H1 (cell line): Measurements from ENCODE around the gene RBM15.

ENCODE experiments used
- CBX5 ChIP-seq: fragments of 300-800, 300-1000 bp; sonication (generic); IDR thresholded peaks from 2 replicates; pipeline ENCODE4 v1.7.1; 2016; ENCODE audit warnings: antibody characterized with exemption, low read length, low read depth
- CTCF ChIP-seq, 3 experiments: IDR thresholded peaks; 1 replicate in 2 of 3; 2 replicates in 1 of 3; pipeline versions ENCODE4 v1.5.1 to v1.6.1; 2011; ENCODE audit warnings: low read length in 3 of 3, mild to moderate bottlenecking in 3 of 3, inconsistent platforms in 2 of 3, low read depth in 1 of 3, moderate library complexity in 1 of 3; ENCODE audit not compliant: insufficient read depth in 1 of 3; ENCODE audit errors: control extremely low read depth in 1 of 3
- EP300 ChIP-seq, 2 experiments: IDR thresholded peaks; 1 replicate in 1 of 2; 2 replicates in 1 of 2; pipeline ENCODE4 v1.6.1; 2011 to 2012; ENCODE audit warnings: low read depth in 2 of 2, low read length in 2 of 2, mild to moderate bottlenecking in 2 of 2, borderline replicate concordance in 1 of 2, inconsistent platforms in 1 of 2, moderate library complexity in 1 of 2
- POLR2AphosphoS5 ChIP-seq: IDR thresholded peaks from 2 replicates; pipeline ENCODE4 v1.6.1; 2011; ENCODE audit warnings: low read depth, low read length
- RNF2 ChIP-seq: fragments of 200-900, 300-1000 bp; sonication (generic); IDR thresholded peaks from 2 replicates; pipeline ENCODE4 v1.7.1; 2016; ENCODE audit warnings: borderline replicate concordance, low read depth, mild to moderate bottlenecking, antibody characterized with exemption, low read length; ENCODE audit not compliant: poor library complexity, severe bottlenecking; ENCODE audit errors: missing control alignments

DNA sequence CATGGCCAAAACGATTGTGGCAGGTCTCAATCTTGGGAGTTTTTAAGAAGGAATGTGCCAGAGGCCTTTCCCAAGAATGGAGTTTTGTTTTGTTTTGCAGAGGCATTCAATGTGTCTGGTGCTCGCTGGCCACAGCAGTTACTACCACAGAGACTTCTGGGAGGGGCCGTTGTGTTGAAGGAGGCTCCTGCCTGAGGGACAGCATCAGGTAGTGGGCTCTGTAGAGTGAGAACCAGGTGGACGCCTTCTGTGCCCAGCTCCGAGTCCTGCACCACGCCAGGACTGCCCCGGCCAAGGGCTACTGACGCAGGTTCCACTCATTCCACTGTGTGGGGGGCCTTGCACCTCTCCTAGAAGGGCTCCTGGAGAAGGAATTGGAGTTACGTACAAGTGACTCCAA lies 44.9 kb upstream of the RBM15 start:
- TF ChIP-seq CBX5 (no peak), EP300 (IDR thresholded peaks at IDR 0.05; ENCODE audit: borderline replicate concordance in 1 of 2, low read depth in 2 of 2, low read length in 2 of 2) (no peak), CTCF (IDR thresholded peaks at IDR 0.05; ENCODE audit: control extremely low read depth in 1 of 3, insufficient read depth in 1 of 3, low read depth in 1 of 3, low read length in 3 of 3) (no peak), RNF2 (no peak), POLR2AphosphoS5 (no peak)
